T-helper 22 cell (primary cell): Measurements from ENCODE around the gene CCDC24.

ENCODE experiments used
- DNase-seq: peaks from one replicate; pipeline ENCODE4 v3.0.0-alpha.2; 2020; ENCODE audit warnings: low read depth

Gene CCDC24

GRCh38 chr1:43963890-43964289 is 27.5 kb upstream of the CCDC24 start:
- DNase-seq = no peak

- no peak for DNase-seq
Observed at GRCh38 chr1:43965316-43965715, 26.1 kb upstream of the CCDC24 start.

- no peak for DNase-seq
Observed at GRCh38 chr1:43968348-43968948, 23.0 kb upstream of the CCDC24 start.

GRCh38 chr1:43969416-43969745 is 22.0 kb upstream of the CCDC24 start:
- no peak for DNase-seq

GRCh38 chr1:43969746-43970466 is 21.5 kb upstream of the CCDC24 start, which contains the start of gene DPH2:
Gene DPH2 (plus strand): TSS chr1:43970010. CDS start chr1:43970176, 166 bp downstream.
- DNase-seq = peak; percentile 94

GRCh38 chr1:43970502-43970901 is 20.9 kb upstream of the CCDC24 start:
- no peak for DNase-seq

- DNase-seq = no peak
Observed at GRCh38 chr1:43970911-43971310, 20.5 kb upstream of the CCDC24 start.

GRCh38 chr1:43971336-43971980 is 19.9 kb upstream of the CCDC24 start:
- no peak for DNase-seq

GRCh38 chr1:43973981-43974442 is 17.4 kb upstream of the CCDC24 start:
- no peak for DNase-seq

- DNase-seq = peak; percentile 89
Observed at GRCh38 chr1:43974443-43975248, 16.8 kb upstream of the CCDC24 start, which contains the start of gene ATP6V0B. Gene ATP6V0B (plus strand): TSS chr1:43974960. CDS start chr1:43975041, 81 bp downstream.

- peak; percentile 18 for DNase-seq
Observed at GRCh38 chr1:43975249-43975961, 16.0 kb upstream of the CCDC24 start.

- DNase-seq = no peak
Observed at GRCh38 chr1:43976045-43976444, 15.4 kb upstream of the CCDC24 start.

GRCh38 chr1:43976890-43977289 is 14.5 kb upstream of the CCDC24 start:
- DNase-seq = no peak

GRCh38 chr1:43977376-43978263 is 13.8 kb upstream of the CCDC24 start:
- no peak for DNase-seq

- no peak for DNase-seq
Observed at GRCh38 chr1:43978264-43978550, 13.2 kb upstream of the CCDC24 start.

- no peak for DNase-seq
Observed at GRCh38 chr1:43978551-43979260, 12.7 kb upstream of the CCDC24 start, which contains the start of gene B4GALT2. Gene B4GALT2 (plus strand): TSS chr1:43979210. CDS start chr1:43981161, 1,951 bp downstream.

- DNase-seq = no peak
Observed at GRCh38 chr1:43979261-43979527, 12.2 kb upstream of the CCDC24 start.

GRCh38 chr1:43979528-43980254 is 11.7 kb upstream of the CCDC24 start:
- DNase-seq = no peak

- no peak for DNase-seq
Observed at GRCh38 chr1:43980255-43981134, 10.9 kb upstream of the CCDC24 start.
